CD14-positive monocyte (primary cell): ENCODE results near the gene HMX1. TPM values are rescaled to one million over a fixed set of nuclear protein-coding genes. Genes with fewer than 3 reads are reported as not detected.

Experiments
- DNase-seq, 3 donors: peaks; one replicate each; pipeline ENCODE4 v3.0.0-alpha.2; 2011 to 2022
- H2AFZ ChIP-seq: 2 replicates; pipeline ENCODE4 v1.6.0; 2012; ENCODE audit warnings: mild to moderate bottlenecking, low read depth, low read length, inconsistent platforms; ENCODE audit not compliant: insufficient read depth, poor library complexity, severe bottlenecking
- H3K27ac ChIP-seq, 2 donors: 1 replicate in 1 of 2; 2 replicates in 1 of 2; pipeline ENCODE4 v1.5.1; 2012 to 2013; ENCODE audit warnings: low read length in 2 of 2, control low read depth in 1 of 2, inconsistent platforms in 1 of 2, low read depth in 1 of 2, mild to moderate bottlenecking in 1 of 2
- H3K27me3 ChIP-seq, 2 donors: one replicate each; pipeline versions ENCODE4 v1.6.0 to v1.6.1; 2011 to 2013; ENCODE audit warnings: low read length in 2 of 2; ENCODE audit not compliant: control insufficient read depth in 2 of 2, insufficient read depth in 2 of 2
- H3K36me3 ChIP-seq, 2 donors: replicated peaks in 1 of 2; 1 replicate in 1 of 2; 2 replicates in 1 of 2; pipeline versions ENCODE4 v1.5.1 to v1.6.1; 2012 to 2013; ENCODE audit warnings: low read length in 2 of 2, control low read depth in 1 of 2, inconsistent platforms in 1 of 2, mild to moderate bottlenecking in 1 of 2; ENCODE audit not compliant: insufficient read depth in 2 of 2, control insufficient read depth in 1 of 2
- H3K4me1 ChIP-seq, 2 donors: 1 replicate in 1 of 2; 2 replicates in 1 of 2; pipeline versions ENCODE4 v1.5.1 to v1.6.1; 2012 to 2013; ENCODE audit warnings: low read length in 2 of 2, control low read depth in 1 of 2, inconsistent platforms in 1 of 2, mild to moderate bottlenecking in 1 of 2, moderate library complexity in 1 of 2; ENCODE audit not compliant: insufficient read depth in 2 of 2, control insufficient read depth in 1 of 2
- H3K4me2 ChIP-seq: replicated peaks from 2 replicates; pipeline ENCODE3; 2012; ENCODE audit warnings: low read length, moderate library complexity, mild to moderate bottlenecking; ENCODE audit not compliant: poor library complexity, severe bottlenecking; ENCODE audit errors: extremely low read depth
- H3K4me3 ChIP-seq, 3 experiments: fragments of 200-600 bp in 1 of 3; sonication (generic) in 1 of 3; replicated peaks in 1 of 3; 1 replicate in 2 of 3; 2 replicates in 1 of 3; pipeline ENCODE4 v1.5.1; 2011 to 2013; ENCODE audit warnings: low read length in 3 of 3, mild to moderate bottlenecking in 3 of 3, control low read depth in 2 of 3, low read depth in 2 of 3, inconsistent platforms in 1 of 3, moderate library complexity in 1 of 3
- H3K79me2 ChIP-seq: 2 replicates; pipeline ENCODE4 v1.6.0; 2012; ENCODE audit warnings: mild to moderate bottlenecking, control low read depth, inconsistent platforms, low read length, moderate library complexity; ENCODE audit not compliant: insufficient read depth
- H3K9ac ChIP-seq: 2 replicates; pipeline ENCODE4 v1.6.0; 2017; ENCODE audit warnings: low read length, mild to moderate bottlenecking; ENCODE audit not compliant: insufficient read depth, poor library complexity, severe bottlenecking
- H3K9me3 ChIP-seq, 2 donors: replicated peaks in 1 of 2; 1 replicate in 1 of 2; 2 replicates in 1 of 2; pipeline versions ENCODE4 v1.5.1 to v1.6.1; 2012 to 2013; ENCODE audit warnings: low read length in 2 of 2, control low read depth in 1 of 2; ENCODE audit not compliant: control insufficient read depth in 1 of 2, insufficient read depth in 1 of 2
- H4K20me1 ChIP-seq: 2 replicates; pipeline ENCODE4 v1.6.0; 2012; ENCODE audit warnings: mild to moderate bottlenecking, low read length, control low read depth, moderate library complexity; ENCODE audit not compliant: insufficient read depth
- H3K27ac Mint-ChIP-seq, 7 donors: one replicate each; pipeline ENCODE4 v1.8.0; 2020; ENCODE audit warnings: mild to moderate bottlenecking in 7 of 7, mixed read lengths in 7 of 7, moderate library complexity in 6 of 7, inconsistent platforms in 2 of 7
- H3K27me3 Mint-ChIP-seq, 3 donors: one replicate each; pipeline ENCODE4 v1.8.0; 2021 to 2022; ENCODE audit warnings: low read depth in 3 of 3, mild to moderate bottlenecking in 3 of 3, mixed read lengths in 3 of 3, moderate library complexity in 3 of 3, inconsistent platforms in 1 of 3
- H3K36me3 Mint-ChIP-seq, 2 donors: one replicate each; pipeline ENCODE4 v1.8.0; 2020; ENCODE audit warnings: mixed read lengths in 2 of 2, inconsistent platforms in 1 of 2, mild to moderate bottlenecking in 1 of 2
- H3K4me1 Mint-ChIP-seq: one replicate; pipeline ENCODE4 v1.8.0; 2020; ENCODE audit warnings: mild to moderate bottlenecking, mixed read lengths
- H3K4me3 Mint-ChIP-seq, 2 donors: one replicate each; pipeline ENCODE4 v1.8.0; 2020; ENCODE audit warnings: mild to moderate bottlenecking in 2 of 2, mixed read lengths in 2 of 2, moderate library complexity in 1 of 2
- H3K9me3 Mint-ChIP-seq, 7 donors: one replicate each; pipeline ENCODE4 v1.8.0; 2020 to 2022; ENCODE audit warnings: mixed read lengths in 7 of 7, mild to moderate bottlenecking in 6 of 7, moderate library complexity in 6 of 7, inconsistent platforms in 2 of 7
- CTCF ChIP-seq: fragments of 200-600 bp; IDR thresholded peaks from one replicate; pipeline ENCODE4 v1.8.0; 2022; ENCODE audit warnings: antibody characterized with exemption, mild to moderate bottlenecking
- WGBS: methylation state at CpG from one replicate; pipeline ENCODE4 v1.1.5; 2013; ENCODE audit warnings: missing lambda C conversion rate; ENCODE audit not compliant: insufficient coverage; 5-methylcytosine and 5-hydroxymethylcytosine counted together
- intact Hi-C, 2 donors: fragments of 100-400 bp; cut with micrococcal nuclease; formaldehyde crosslinking; loops; one replicate each; pipeline versions ENCODE4 v1.15.0 to v1.15.1; 2023
- polyA plus RNA-seq, 3 donors: library from polyadenylated mRNA; depleted of rRNA in 1 of 3; unstranded in 2 of 3; stranded (reverse) in 1 of 3; fragments of 300-500 nt in 2 of 3; fragments of >200 nt in 1 of 3; fragmentation: Illumina TruSeq in 2 of 3; gene quantifications; 1 replicate in 2 of 3; 2 replicates in 1 of 3; pipeline ENCODE4 v1.2.3, GENCODE V29; 2012 to 2021

HMX1 gene
- polyA plus RNA-seq, 3 donors, result not detected

- WGBS, result 45% methylated on average over 14 of the region's 15 CpGs
- peaks cover 5 to 24% of the 10 kb centered on the region in 2 donors for H3K27me3 ChIP-seq
- H3K36me3 ChIP-seq, result no peaks in the 10 kb centered on the region
Observed at GRCh38 chr4:8897251-8898167, 25.9 kb upstream of the HMX1 start.

GRCh38 chr4:8896506-8896905 lies 24.9 kb upstream of the HMX1 start:
- no peak for DNase-seq
- no peaks in the 10 kb centered on the region for H3K36me3 Mint-ChIP-seq
- peaks cover 40 to 59% (median 52%) of the 10 kb centered on the region in 3 donors for H3K27me3 Mint-ChIP-seq
- WGBS, result 50% methylated on average over 3 of the region's 5 CpGs
- H3K27me3 ChIP-seq, result peaks cover 12 to 32% of the 10 kb centered on the region in 2 donors
- H3K36me3 ChIP-seq, result no peaks in the 10 kb centered on the region
- H3K4me2 ChIP-seq, result no peak overlapping the region
- TF ChIP-seq CTCF, result no peak
- H3K9me3 Mint-ChIP-seq, result peaks cover 2 to 19% (median 15%) of the 10 kb centered on the region in 7 donors
- no peaks in the 10 kb centered on the region for H4K20me1 ChIP-seq
- no peak overlapping the region for H2AFZ ChIP-seq
- H3K4me3 Mint-ChIP-seq, result no peak overlapping the region
- no peaks in the 10 kb centered on the region for H3K4me1 ChIP-seq
- no peak overlapping the region for H3K27ac ChIP-seq
- no peak overlapping the region for H3K9ac ChIP-seq
- intact Hi-C loops, result no loop called here
- no peak overlapping the region for H3K27ac Mint-ChIP-seq
- H3K4me3 ChIP-seq, result no peak overlapping the region
- H3K79me2 ChIP-seq, result no peaks in the 10 kb centered on the region
- no peaks in the 10 kb centered on the region for H3K4me1 Mint-ChIP-seq
- H3K9me3 ChIP-seq, result peaks cover 11 to 22% of the 10 kb centered on the region in 2 donors

More at GRCh38 chr4:8897251-8898167, 25.9 kb upstream of the HMX1 start:
- TF ChIP-seq CTCF, result no peak
- Mint-ChIP-seq H3K27ac (peak overlapping the region in 1 of 7 donors; percentile 48), H3K9me3 (peaks cover 5 to 24% (median 17%) of the 10 kb centered on the region in 7 donors), H3K36me3 (no peaks in the 10 kb centered on the region), H3K27me3 (peaks cover 32 to 50% (median 43%) of the 10 kb centered on the region in 3 donors), H3K4me3 (no peak overlapping the region), H3K4me1 (no peaks in the 10 kb centered on the region)
- H3K4me3 ChIP-seq, result no peak overlapping the region
- no peaks in the 10 kb centered on the region for H3K4me1 ChIP-seq
- no peaks in the 10 kb centered on the region for H3K79me2 ChIP-seq
- no peak overlapping the region for H3K27ac ChIP-seq
- DNase-seq, result no peak
- no peak overlapping the region for H3K9ac ChIP-seq
- H4K20me1 ChIP-seq, result no peaks in the 10 kb centered on the region
- H2AFZ ChIP-seq, result no peak overlapping the region
- H3K4me2 ChIP-seq, result no peak overlapping the region
- peaks cover 17 to 24% of the 10 kb centered on the region in 2 donors for H3K9me3 ChIP-seq
- intact Hi-C loops, result no loop called here
